Karpas-422 (cell line): ENCODE results near the gene VEGFC. TPM values are rescaled to one million over a fixed set of nuclear protein-coding genes. Genes with fewer than 3 reads are reported as not detected.

Experiments used
- DNase-seq: peaks from one replicate; pipeline ENCODE4 v3.0.0-alpha.2; 2015
- H2AFZ ChIP-seq: fragments of 200-600 bp; sonication (generic); 2 replicates; pipeline ENCODE4 v1.6.1; 2014; ENCODE audit warnings: antibody characterized with exemption, low read length, mixed read lengths
- H3K27ac ChIP-seq: fragments of 200-600 bp; sonication (generic); 2 replicates; pipeline ENCODE4 v1.5.1; 2014; ENCODE audit warnings: mild to moderate bottlenecking, low read length, moderate library complexity
- H3K27me3 ChIP-seq: fragments of 200-600 bp; sonication (generic); 2 replicates; pipeline ENCODE4 v1.6.1; 2014; ENCODE audit warnings: low read length, mixed read lengths
- H3K36me3 ChIP-seq: fragments of 200-600 bp; sonication (generic); 2 replicates; pipeline ENCODE4 v1.6.1; 2014; ENCODE audit warnings: low read length, mixed read lengths; ENCODE audit not compliant: insufficient read depth
- H3K4me1 ChIP-seq: fragments of 200-600 bp; sonication (generic); 2 replicates; pipeline ENCODE4 v1.6.1; 2014; ENCODE audit warnings: mild to moderate bottlenecking, low read length, mixed read lengths
- H3K4me2 ChIP-seq: fragments of 200-600 bp; sonication (generic); 2 replicates; pipeline ENCODE4 v1.6.1; 2014; ENCODE audit warnings: low read length, low read depth, mild to moderate bottlenecking; ENCODE audit not compliant: poor library complexity, severe bottlenecking
- H3K4me3 ChIP-seq: fragments of 200-600 bp; sonication (generic); 2 replicates; pipeline ENCODE4 v1.5.1; 2014; ENCODE audit warnings: mild to moderate bottlenecking, antibody characterized with exemption, low read length, mixed read lengths
- H3K79me2 ChIP-seq: fragments of 200-600 bp; sonication (generic); 2 replicates; pipeline ENCODE4 v1.6.1; 2014; ENCODE audit warnings: mild to moderate bottlenecking, low read length, mixed read lengths
- H3K9ac ChIP-seq: fragments of 200-600 bp; sonication (generic); 2 replicates; pipeline ENCODE4 v1.6.0; 2014; ENCODE audit warnings: low read length
- H3K9me2 ChIP-seq: fragments of 200-600 bp; sonication (generic), shearing (Covaris generic); replicated peaks from 2 replicates; pipeline ENCODE4 v1.6.0; 2014; ENCODE audit warnings: mild to moderate bottlenecking, low read length, moderate library complexity; ENCODE audit not compliant: insufficient read depth
- H3K9me3 ChIP-seq: fragments of 300-700, 200-600 bp; sonication (generic); 2 replicates; pipeline ENCODE4 v1.6.1; 2014; ENCODE audit warnings: low read length, mixed read lengths
- H4K20me1 ChIP-seq: fragments of 200-600 bp; sonication (generic); 2 replicates; pipeline ENCODE4 v1.6.1; 2014; ENCODE audit warnings: mild to moderate bottlenecking, antibody characterized with exemption, low read length, low read depth; ENCODE audit not compliant: insufficient read depth
- total RNA-seq: library from RNA; depleted of rRNA; stranded (reverse); fragments of >200 nt; shearing (Covaris generic); gene quantifications from 2 replicates; pipeline ENCODE4 v1.2.3, GENCODE V29; 2014; ENCODE audit warnings: low replicate concordance

The VEGFC gene
- total RNA-seq, 1 experiment from 2014 or later: not detected

DNA sequence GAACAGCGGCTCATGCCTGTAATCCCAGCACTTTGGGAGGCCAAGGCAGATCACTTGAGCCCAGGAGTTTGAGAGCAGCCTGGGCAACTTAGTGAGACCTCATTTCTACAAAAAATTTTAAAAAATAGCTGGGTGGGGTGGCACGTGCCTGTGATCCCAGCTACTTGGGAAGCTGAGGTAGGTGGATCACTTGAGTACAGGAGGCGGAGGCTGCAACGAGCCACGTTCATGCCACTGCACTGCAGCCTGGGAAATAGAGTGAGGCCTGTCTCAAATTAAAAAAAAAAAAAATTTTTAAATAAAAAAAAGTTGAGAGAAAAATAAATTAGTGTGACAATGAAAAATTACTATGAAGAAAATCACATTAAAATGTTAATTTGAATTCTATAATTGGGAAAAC is 10.5 kb downstream of the VEGFC start:
- Histone ChIP-seq H3K79me2 (no peaks in the 10 kb centered on the region), H3K4me3 (no peak overlapping the region), H3K4me1 (no peaks in the 10 kb centered on the region), H4K20me1 (no peaks in the 10 kb centered on the region), H3K36me3 (no peaks in the 10 kb centered on the region), H3K9me2 (no peaks in the 10 kb centered on the region), H2AFZ (no peak overlapping the region), H3K4me2 (no peak overlapping the region), H3K9me3 (no peaks in the 10 kb centered on the region), H3K9ac (no peak overlapping the region), H3K27ac (no peak overlapping the region), H3K27me3 (no peaks in the 10 kb centered on the region)
- DNase-seq: no peak

- H3K9ac ChIP-seq: no peak overlapping the region
- no peaks in the 10 kb centered on the region for H3K9me3 ChIP-seq
- no peak overlapping the region for H3K4me2 ChIP-seq
Observed at GRCh38 chr4:176781739-176782100, 11.0 kb downstream of the VEGFC start.

DNA sequence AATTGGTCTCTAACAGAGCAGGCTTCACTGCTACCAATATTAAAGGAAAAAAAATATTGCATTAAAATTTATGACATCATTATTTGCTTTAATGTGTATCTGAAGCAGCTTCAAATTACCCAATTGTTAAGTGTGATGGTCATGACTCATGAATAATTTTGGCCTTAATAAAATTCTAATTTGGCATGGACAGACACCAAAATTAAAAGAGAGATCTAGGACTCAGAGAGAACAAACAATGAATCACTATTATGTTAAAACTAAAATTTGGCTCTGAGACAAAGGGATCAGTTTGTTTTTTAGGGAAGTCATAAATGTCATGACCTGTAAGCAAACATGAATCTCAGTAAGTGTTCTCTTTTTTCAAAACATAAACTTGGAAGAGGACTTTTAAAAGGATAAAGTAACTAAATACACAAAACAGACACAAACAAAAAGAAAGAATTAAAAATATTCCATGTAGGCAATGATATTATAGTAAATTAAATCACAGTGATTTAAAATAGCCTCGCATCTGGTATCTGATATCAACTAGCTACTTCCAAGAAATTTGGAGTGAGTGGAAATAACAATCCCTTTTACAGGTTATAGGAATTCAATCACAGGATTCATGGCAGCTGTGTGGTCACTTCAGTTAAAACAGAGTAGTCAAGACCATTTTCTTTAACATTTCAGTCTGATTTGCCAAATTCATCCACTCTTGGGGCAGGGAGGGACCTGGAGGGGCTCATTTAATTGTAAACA is 11.6 kb downstream of the VEGFC start:
- no peaks in the 10 kb centered on the region for H3K4me1 ChIP-seq
- H4K20me1 ChIP-seq: no peaks in the 10 kb centered on the region
- no peaks in the 10 kb centered on the region for H3K9me2 ChIP-seq
- no peak overlapping the region for H3K9ac ChIP-seq
- no peak for DNase-seq
- no peaks in the 10 kb centered on the region for H3K9me3 ChIP-seq
- H3K4me2 ChIP-seq: no peak overlapping the region
- H3K27ac ChIP-seq: no peak overlapping the region
- no peak overlapping the region for H2AFZ ChIP-seq
- no peak overlapping the region for H3K4me3 ChIP-seq
- H3K79me2 ChIP-seq: no peaks in the 10 kb centered on the region
- no peaks in the 10 kb centered on the region for H3K27me3 ChIP-seq
- H3K36me3 ChIP-seq: no peaks in the 10 kb centered on the region

More at GRCh38 chr4:176781739-176782100, 11.0 kb downstream of the VEGFC start:
- H3K4me1 ChIP-seq: no peaks in the 10 kb centered on the region
- no peaks in the 10 kb centered on the region for H3K36me3 ChIP-seq
- no peaks in the 10 kb centered on the region for H3K27me3 ChIP-seq
- no peaks in the 10 kb centered on the region for H4K20me1 ChIP-seq
- H2AFZ ChIP-seq: no peak overlapping the region
- DNase-seq: no peak
- no peak overlapping the region for H3K27ac ChIP-seq
- no peaks in the 10 kb centered on the region for H3K79me2 ChIP-seq
- H3K4me3 ChIP-seq: no peak overlapping the region
- H3K9me2 ChIP-seq: no peaks in the 10 kb centered on the region

DNA sequence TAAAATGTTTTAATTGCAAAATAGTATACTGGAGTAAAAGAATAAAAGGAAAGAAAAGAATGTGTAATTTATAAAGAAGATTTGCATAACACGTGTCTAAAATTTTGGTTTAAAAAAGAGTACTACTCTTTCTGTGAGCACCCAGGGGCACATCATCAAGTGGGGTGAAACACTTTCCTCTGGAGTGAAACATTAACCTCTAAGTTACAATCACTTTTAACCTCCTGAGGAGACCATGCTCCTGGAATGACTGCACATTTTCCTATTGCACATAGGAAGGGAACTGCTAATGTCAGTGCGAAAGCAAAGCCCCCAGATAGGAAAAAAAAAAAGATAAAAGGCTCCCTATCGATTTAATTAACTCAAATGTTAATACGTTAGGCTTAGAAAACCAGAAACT is 13.3 kb downstream of the VEGFC start:
- no peaks in the 10 kb centered on the region for H3K27me3 ChIP-seq
- no peaks in the 10 kb centered on the region for H3K9me2 ChIP-seq
- no peaks in the 10 kb centered on the region for H3K36me3 ChIP-seq
- H3K4me3 ChIP-seq: no peak overlapping the region
- no peaks in the 10 kb centered on the region for H3K4me1 ChIP-seq
- no peaks in the 10 kb centered on the region for H3K9me3 ChIP-seq
- H3K27ac ChIP-seq: no peak overlapping the region
- no peaks in the 10 kb centered on the region for H4K20me1 ChIP-seq
- H3K9ac ChIP-seq: no peak overlapping the region
- H2AFZ ChIP-seq: no peak overlapping the region
- H3K79me2 ChIP-seq: no peaks in the 10 kb centered on the region
- DNase-seq: no peak
- no peak overlapping the region for H3K4me2 ChIP-seq

DNA sequence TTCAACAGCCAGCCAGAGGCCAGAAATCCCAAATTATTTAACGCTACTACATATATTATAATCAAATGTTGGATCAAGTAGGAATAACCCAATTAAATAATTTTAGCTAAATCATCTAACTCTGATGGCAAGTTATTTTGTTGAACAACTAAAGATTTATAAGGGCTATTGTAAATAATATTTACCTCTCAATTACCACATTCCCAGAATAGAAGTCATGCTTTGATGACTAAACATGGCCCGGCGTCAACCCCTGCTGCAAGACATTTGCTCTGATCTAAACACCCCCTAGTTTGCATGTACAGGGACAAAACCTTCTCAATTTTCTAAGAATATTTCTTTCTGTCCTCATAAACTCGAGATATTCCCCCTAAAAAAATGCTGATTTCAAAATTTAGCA is 14.2 kb downstream of the VEGFC start:
- H2AFZ ChIP-seq: no peak overlapping the region
- DNase-seq: no peak
- H3K36me3 ChIP-seq: no peaks in the 10 kb centered on the region
- no peak overlapping the region for H3K27ac ChIP-seq
- no peak overlapping the region for H3K4me2 ChIP-seq
- H3K9me3 ChIP-seq: no peaks in the 10 kb centered on the region
- H3K79me2 ChIP-seq: no peaks in the 10 kb centered on the region
- H4K20me1 ChIP-seq: no peaks in the 10 kb centered on the region
- H3K4me3 ChIP-seq: no peak overlapping the region
- H3K9me2 ChIP-seq: no peaks in the 10 kb centered on the region
- no peak overlapping the region for H3K9ac ChIP-seq
- no peaks in the 10 kb centered on the region for H3K4me1 ChIP-seq
- H3K27me3 ChIP-seq: no peaks in the 10 kb centered on the region

DNA sequence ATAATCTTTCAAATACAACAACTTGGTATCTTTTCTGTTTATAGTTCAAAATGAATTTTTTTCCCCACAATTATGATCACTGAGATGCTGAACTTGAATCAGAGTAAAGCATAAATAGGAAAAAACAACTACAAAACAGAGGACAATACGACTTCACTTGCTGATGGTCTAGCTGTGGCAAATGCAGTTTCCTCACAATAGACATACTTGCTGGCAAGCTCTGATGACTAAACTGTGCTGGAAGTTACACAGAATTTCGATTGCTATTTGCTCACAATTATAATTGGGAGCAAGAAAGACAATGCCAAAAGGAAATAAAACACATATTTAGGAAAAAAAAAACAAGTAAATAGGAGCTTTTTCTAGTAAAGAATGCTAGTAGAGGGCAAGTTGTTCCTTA is 14.7 kb downstream of the VEGFC start:
- H3K4me3 ChIP-seq: no peak overlapping the region
- no peak overlapping the region for H2AFZ ChIP-seq
- no peak for DNase-seq
- H3K9me2 ChIP-seq: no peaks in the 10 kb centered on the region
- H3K27me3 ChIP-seq: no peaks in the 10 kb centered on the region
- H3K4me1 ChIP-seq: no peaks in the 10 kb centered on the region
- no peaks in the 10 kb centered on the region for H3K36me3 ChIP-seq
- no peaks in the 10 kb centered on the region for H3K79me2 ChIP-seq
- no peaks in the 10 kb centered on the region for H3K9me3 ChIP-seq
- H4K20me1 ChIP-seq: no peaks in the 10 kb centered on the region
- no peak overlapping the region for H3K4me2 ChIP-seq
- no peak overlapping the region for H3K9ac ChIP-seq
- H3K27ac ChIP-seq: no peak overlapping the region

DNA sequence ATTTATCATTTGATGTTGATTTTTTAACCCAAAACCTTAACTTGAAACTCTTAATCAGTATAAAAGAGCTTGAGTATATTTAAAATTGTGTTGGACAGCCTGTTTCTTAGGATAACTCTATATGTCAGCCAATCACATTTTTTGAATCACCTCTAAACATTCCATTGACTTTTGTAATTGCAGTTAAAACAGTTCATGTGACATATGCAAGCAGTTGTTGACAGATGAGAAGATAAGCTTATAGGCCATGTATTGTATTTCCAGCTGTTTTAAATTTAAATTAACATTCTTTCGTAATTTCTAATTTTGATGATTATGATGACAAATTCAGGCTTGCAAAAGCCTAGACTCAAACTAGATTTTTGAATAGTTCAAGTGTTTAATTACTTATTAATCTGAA is 17.4 kb downstream of the VEGFC start:
- Histone ChIP-seq H2AFZ (no peak overlapping the region), H3K4me3 (no peak overlapping the region), H3K4me1 (no peaks in the 10 kb centered on the region), H4K20me1 (no peaks in the 10 kb centered on the region), H3K9me3 (no peaks in the 10 kb centered on the region), H3K27me3 (no peaks in the 10 kb centered on the region), H3K79me2 (no peaks in the 10 kb centered on the region), H3K36me3 (no peaks in the 10 kb centered on the region), H3K27ac (no peak overlapping the region), H3K9me2 (no peaks in the 10 kb centered on the region), H3K9ac (no peak overlapping the region), H3K4me2 (no peak overlapping the region)
- DNase-seq: no peak

GRCh38 chr4:176774852-176775251 is 17.9 kb downstream of the VEGFC start:
- no peaks in the 10 kb centered on the region for H3K9me3 ChIP-seq
- H3K27me3 ChIP-seq: no peaks in the 10 kb centered on the region
- no peak overlapping the region for H3K27ac ChIP-seq
- no peaks in the 10 kb centered on the region for H4K20me1 ChIP-seq
- no peak overlapping the region for H3K4me2 ChIP-seq
- H3K9me2 ChIP-seq: no peaks in the 10 kb centered on the region
- H3K4me3 ChIP-seq: no peak overlapping the region
- no peak for DNase-seq
- H2AFZ ChIP-seq: no peak overlapping the region
- no peak overlapping the region for H3K9ac ChIP-seq
- H3K79me2 ChIP-seq: no peaks in the 10 kb centered on the region
- H3K36me3 ChIP-seq: no peaks in the 10 kb centered on the region
- H3K4me1 ChIP-seq: no peaks in the 10 kb centered on the region
